HTR-8/SVneo (cell line): ENCODE data around the gene SLC39A12.

Experiments
- DNase-seq: peaks from one replicate; pipeline ENCODE4 v3.0.0; 2011; ENCODE audit warnings: low spot score, mixed read lengths; ENCODE audit not compliant: insufficient read length
- FAIRE-seq: peaks from 2 replicates; lab custom pipeline; 2011; peaks lifted over from hg19 to GRCh38; lab: Jason Lieb, UNC

SLC39A12 gene

GRCh38 chr10:17961551-17962422 lies 10.1 kb downstream of the SLC39A12 start:
- no peak for FAIRE-seq

GRCh38 chr10:17963431-17963830 lies 11.7 kb downstream of the SLC39A12 start:
- FAIRE-seq (no peak), DNase-seq (no peak)

More at GRCh38 chr10:17961551-17962422, 10.1 kb downstream of the SLC39A12 start:
- peak; percentile 33 for DNase-seq

- FAIRE-seq (no peak), DNase-seq (no peak)
Measured at GRCh38 chr10:17965649-17966235, 14.0 kb downstream of the SLC39A12 start.

GRCh38 chr10:17974505-17974904 lies 22.8 kb downstream of the SLC39A12 start:
- FAIRE-seq (no peak), DNase-seq (no peak)

- FAIRE-seq (no peak), DNase-seq (no peak)
Measured at GRCh38 chr10:17980846-17981565, 29.3 kb downstream of the SLC39A12 start.

- no peak for FAIRE-seq
Measured at GRCh38 chr10:17981766-17982380, 30.2 kb downstream of the SLC39A12 start.

DNA sequence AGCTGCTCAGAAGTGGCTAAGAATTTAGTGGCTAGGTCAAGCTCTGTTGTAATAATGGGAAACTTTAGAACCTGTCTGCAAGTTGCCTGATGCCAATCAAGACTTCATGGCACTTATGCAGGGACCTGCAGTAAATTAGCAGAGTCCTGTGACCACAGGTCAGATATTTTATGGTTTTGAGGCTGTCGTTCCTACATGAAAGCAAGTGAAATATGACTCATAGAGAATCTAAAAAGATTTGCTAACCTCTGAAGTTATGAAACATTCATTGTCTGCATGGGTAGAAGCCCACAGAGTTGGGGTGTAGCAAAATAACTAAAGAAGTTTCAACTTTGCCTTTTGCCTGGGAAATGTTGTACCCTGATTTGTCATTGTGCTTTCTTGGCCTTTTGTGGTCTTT lies 32.3 kb downstream of the SLC39A12 start:
- FAIRE-seq (no peak), DNase-seq (peak; percentile 17)

More at GRCh38 chr10:17981766-17982380, 30.2 kb downstream of the SLC39A12 start:
- peak; percentile 48 for DNase-seq

- DNase-seq (no peak), FAIRE-seq (no peak)
Measured at GRCh38 chr10:17984563-17984962, 32.8 kb downstream of the SLC39A12 start.

DNA sequence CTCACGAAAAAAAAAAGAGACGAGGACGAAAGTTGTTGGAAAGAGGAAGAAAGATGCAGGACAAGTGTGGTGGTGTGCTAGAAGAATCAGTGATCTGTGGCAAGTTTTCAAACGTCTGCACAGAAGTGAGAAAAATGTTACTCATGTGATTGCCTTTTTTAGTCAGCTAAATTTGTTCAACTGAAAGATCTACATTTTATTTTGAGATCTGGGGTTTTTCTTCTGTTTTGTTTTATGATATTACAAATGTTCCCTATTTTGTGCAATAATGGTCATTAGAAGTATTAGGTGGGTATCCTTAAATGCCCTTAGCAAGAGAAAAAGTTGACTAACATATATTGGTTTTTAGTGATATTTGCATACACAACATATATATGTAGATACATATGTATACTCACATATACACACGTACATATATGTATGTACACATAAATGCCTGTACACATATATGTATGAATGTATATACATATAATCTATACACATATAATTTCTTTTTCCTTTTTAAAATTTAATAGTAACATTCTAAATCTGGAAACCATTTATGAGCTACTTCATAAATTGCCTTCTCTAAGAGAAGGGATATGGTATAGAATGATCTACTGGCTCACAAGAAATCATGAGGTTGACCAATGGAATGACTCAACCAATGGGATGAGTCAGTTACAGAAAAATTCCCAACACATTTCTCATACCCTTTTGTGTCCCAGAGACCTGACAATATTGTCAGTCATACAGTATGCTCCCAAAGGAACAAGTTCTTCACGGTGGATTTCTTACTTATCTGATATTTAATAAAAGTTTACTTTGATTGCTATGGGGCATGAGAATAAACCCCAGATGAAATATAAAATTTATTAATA lies 38.4 kb downstream of the SLC39A12 start:
- DNase-seq = peak; percentile 55
- FAIRE-seq = no peak

DNA sequence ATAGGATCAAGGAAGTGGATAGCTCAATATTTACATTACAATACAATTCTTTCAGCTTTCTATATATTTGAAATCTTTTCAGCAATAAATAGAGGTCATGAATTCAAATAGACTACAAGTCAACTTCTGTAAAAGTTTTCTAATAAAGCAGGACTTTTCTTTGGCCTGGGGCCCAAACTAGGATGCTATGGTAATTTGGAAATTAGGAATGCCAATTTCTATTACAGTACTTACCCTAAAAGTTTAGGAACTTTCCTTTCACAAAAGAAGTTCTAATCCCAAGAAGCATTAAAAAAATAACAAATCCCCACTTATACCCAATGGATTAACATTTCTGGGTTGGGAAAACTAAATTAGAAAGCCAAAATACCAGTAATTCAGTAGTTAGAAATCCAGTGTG lies 40.5 kb downstream of the SLC39A12 start:
- no peak for FAIRE-seq

GRCh38 chr10:17993361-17993760 lies 41.6 kb downstream of the SLC39A12 start:
- DNase-seq = no peak
- FAIRE-seq = no peak

More for the DNA sequence above, 40.5 kb downstream of the SLC39A12 start:
- no peak for DNase-seq

GRCh38 chr10:18000601-18001000 lies 48.9 kb downstream of the SLC39A12 start:
- DNase-seq (no peak), FAIRE-seq (no peak)

GRCh38 chr10:18005445-18005780 lies 53.7 kb downstream of the SLC39A12 start:
- DNase-seq (no peak), FAIRE-seq (no peak)

- no peak for FAIRE-seq
- DNase-seq = peak; percentile 10
Measured at GRCh38 chr10:18005781-18006456, 54.2 kb downstream of the SLC39A12 start.

DNA sequence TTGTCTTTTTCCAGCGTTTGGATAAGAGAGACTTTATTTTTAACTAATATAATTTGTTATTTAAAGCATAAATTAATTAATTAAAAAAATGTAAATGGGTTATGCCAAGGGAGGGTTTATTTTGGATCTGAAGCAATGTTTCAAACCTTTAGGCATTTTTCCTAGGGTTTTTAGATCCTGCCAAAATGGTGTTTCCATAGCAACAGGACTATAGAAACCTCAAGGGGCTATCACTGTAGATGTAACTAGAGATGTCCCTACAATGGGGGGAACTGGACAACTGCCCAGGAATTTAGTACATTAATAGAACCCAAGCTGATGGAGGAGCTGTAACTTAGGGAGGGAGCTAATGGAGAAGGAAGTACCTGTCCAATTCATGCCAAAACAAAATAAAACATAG lies 57.3 kb downstream of the SLC39A12 start:
- DNase-seq (no peak), FAIRE-seq (no peak)

DNA sequence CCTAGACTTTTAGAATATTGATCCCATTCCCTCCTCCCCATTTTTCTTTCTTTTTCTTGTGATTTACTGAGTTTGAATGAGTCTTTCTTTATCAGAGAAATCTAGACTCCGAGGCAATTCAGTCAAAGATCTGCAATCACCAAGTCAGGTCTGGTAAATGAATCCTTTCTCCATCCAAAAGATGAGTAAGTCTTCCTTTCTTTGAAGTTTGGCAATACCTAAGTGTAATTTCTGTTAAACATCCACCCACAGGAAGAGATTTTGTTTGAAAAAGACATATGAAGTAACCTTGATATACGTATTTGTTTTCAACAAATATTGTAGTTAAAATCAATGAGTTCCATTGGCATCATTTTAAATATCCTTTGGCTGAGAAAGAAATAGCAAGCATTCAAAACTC lies 58.3 kb downstream of the SLC39A12 start:
- FAIRE-seq (no peak), DNase-seq (no peak)

- no peak for FAIRE-seq
- no peak for DNase-seq
Measured at GRCh38 chr10:18020523-18020922, 68.8 kb downstream of the SLC39A12 start.

DNA sequence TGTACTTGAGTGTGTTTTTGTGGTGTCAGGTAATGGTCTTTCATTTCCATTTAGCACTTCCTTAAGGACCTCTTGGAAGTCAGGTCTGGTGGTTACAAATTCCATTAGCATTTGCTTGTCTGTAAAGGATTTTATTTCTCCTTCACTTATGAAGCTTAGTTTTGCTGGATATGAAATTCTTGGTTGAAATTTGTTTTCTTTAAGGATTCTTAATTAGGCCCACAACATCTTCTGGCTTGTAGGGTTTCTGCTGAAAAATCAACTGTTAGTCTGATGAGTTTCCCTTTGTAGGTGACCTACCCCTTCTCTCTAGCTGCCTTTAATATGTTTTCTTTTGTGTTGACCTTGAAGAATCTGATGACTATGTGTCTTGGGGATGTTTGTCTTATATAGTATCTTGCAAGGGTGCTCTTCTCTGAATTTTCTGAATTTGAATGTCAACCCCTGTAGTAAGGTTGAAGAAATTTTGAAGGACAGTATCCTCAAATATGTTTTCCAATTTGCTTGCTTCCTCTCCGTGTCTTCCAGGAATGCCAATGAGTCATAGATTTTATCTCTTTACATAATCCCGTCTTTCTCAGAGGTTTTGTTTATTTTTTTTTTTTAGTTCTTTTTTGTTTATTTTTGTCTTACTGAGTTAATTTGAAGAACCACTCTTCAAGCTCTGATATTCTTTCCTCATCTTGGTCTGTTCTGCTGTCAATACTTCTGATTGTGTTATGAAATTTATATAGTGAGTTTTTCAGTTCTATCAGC lies 70.2 kb downstream of the SLC39A12 start:
- no peak for FAIRE-seq
- no peak for DNase-seq
